Gastroesophageal sphincter (tissue), 4 donors: Measurements from ENCODE around the gene PTH2. TPM values are rescaled to one million over a fixed set of nuclear protein-coding genes. Genes with fewer than 3 reads are reported as not detected.

ENCODE experiments used
- ATAC-seq: fragments of 150-250 bp; one replicate; pipeline ENCODE4 v1.9.1; 2016; ENCODE audit warnings: mild to moderate bottlenecking, moderate library complexity
- H3K27ac ChIP-seq, 4 donors: fragments of 200-600 bp; sonication (generic) in 3 of 4; 1 replicate in 3 of 4; 2 replicates in 1 of 4; pipeline ENCODE4 v1.5.1; 2016 to 2019
- H3K27me3 ChIP-seq: fragments of 200-600 bp; sonication (generic); one replicate; pipeline ENCODE4 v1.5.1; 2019
- H3K36me3 ChIP-seq, 2 donors: fragments of 200-600 bp; sonication (generic); one replicate each; pipeline ENCODE4 v1.5.1; 2019; ENCODE audit warnings: control low read depth in 1 of 2
- H3K4me1 ChIP-seq, 3 donors: fragments of 200-600 bp; sonication (generic); 1 replicate in 2 of 3; 2 replicates in 1 of 3; pipeline ENCODE4 v1.5.1; 2016 to 2019; ENCODE audit warnings: control low read depth in 2 of 3
- H3K4me3 ChIP-seq, 2 donors: fragments of 200-600 bp; sonication (generic); one replicate each; pipeline ENCODE4 v1.5.1; 2019; ENCODE audit warnings: mild to moderate bottlenecking in 1 of 2, moderate library complexity in 1 of 2
- H3K9me3 ChIP-seq, 3 donors: fragments of 200-600 bp; sonication (generic); one replicate each; pipeline ENCODE4 v1.5.1; 2017 to 2019; ENCODE audit warnings: control low read depth in 2 of 3
- EP300 ChIP-seq: sonication (generic); formaldehyde crosslinking; IDR thresholded peaks from one replicate; pipeline ENCODE4 v1.6.1; 2017; ENCODE audit warnings: antibody characterized with exemption, mild to moderate bottlenecking
- POLR2A ChIP-seq, 2 donors: fragments of 450-650 bp; IDR thresholded peaks; one replicate each; pipeline ENCODE4 v1.6.1; 2017; ENCODE audit warnings: antibody characterized with exemption in 2 of 2, mild to moderate bottlenecking in 2 of 2, moderate library complexity in 1 of 2
- POLR2AphosphoS5 ChIP-seq: sonication (generic); formaldehyde crosslinking; IDR thresholded peaks from one replicate; pipeline ENCODE4 v1.6.1; 2017; ENCODE audit warnings: antibody characterized with exemption
- WGBS, 2 donors: methylation state at CpG; one replicate each; pipeline ENCODE4 v1.1.5; 2018; ENCODE audit warnings: low coverage in 1 of 2; 5-methylcytosine and 5-hydroxymethylcytosine counted together
- total RNA-seq, 4 donors: library from RNA; depleted of rRNA; stranded (reverse); fragments of >200 nt; gene quantifications; one replicate each; pipeline ENCODE4 v1.1.0, GENCODE V29; 2016
- TF ChIP-seq, protein P1 (sequence below), 4 experiments: fragments of 200-600 bp in 2 of 4; fragments of 450-650 bp in 2 of 4; sonication (generic) in 1 of 4; IDR thresholded peaks; one replicate each; pipeline ENCODE4 v1.5.1; 2017 to 2019; ENCODE audit warnings: antibody characterized with exemption in 4 of 4, mild to moderate bottlenecking in 2 of 4, moderate library complexity in 2 of 4

PTH2 gene
- total RNA-seq, 4 donors from 2014 or later = not detected

DNA sequence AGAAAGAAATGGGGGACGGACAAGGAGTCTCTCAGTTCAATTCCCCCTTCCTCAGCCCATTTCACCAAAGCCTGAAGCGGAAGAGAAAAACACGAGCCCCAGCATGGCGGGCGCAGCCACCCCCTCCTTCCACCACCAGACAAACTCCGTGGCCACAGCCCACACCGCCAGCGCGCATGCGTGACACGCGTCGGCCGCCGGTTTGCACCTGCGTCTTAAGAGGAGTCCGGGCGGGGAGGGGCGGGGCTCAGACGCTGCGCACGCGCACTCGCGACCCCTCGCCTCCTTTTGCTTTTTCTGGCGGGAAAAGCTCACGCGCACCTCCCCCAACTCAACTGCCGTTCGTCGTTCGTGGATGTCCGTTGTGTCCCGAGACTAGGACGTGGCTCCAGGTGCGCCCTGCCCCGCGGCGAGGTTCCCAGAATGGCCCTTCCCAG, 35.3 kb downstream of the PTH2 start, which contains the start of gene KASH5:
Gene KASH5, plus strand, starts transcription at position 314 of the 437 bp plus-strand sequence. CDS start 2,635 bp downstream, outside the sequence.
- WGBS, 2 donors = 17% methylated on average over 8 of the region's 40 CpGs; no CpG with 5 or more reads in 1 of the 2 donors

DNA sequence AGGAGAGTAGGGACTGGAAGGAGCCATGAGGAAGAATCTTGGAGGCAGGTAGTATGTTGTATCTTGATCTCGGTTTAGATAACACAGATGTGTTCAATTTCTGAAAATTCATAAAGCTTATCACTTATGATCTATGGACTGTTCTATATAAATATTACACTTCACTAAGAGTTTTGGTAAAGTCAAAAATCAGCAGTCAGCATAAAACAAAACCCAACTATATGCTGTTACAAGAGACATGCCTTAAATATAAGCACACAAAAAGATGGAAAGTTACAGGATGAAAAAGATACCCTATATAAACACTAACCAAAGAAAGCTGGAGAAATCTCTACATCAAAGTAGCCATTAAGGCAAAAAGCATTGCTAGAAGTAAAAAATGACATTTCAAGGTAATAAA, 39.6 kb downstream of the PTH2 start:
- peaks cover 34% of the 10 kb centered on the region for H3K27me3 ChIP-seq
- no peak for ATAC-seq
- H3K9me3 ChIP-seq = peaks cover 0 to 18% (median 2%) of the 10 kb centered on the region in 3 donors
- H3K4me1 ChIP-seq = no peaks in the 10 kb centered on the region
- no peaks in the 10 kb centered on the region for H3K36me3 ChIP-seq
- H3K4me3 ChIP-seq = no peak overlapping the region
- TF ChIP-seq POLR2A (IDR thresholded peaks at IDR 0.05) (no peak), EP300 (no peak), POLR2AphosphoS5 (no peak)
- TF ChIP-seq, protein P1, sequence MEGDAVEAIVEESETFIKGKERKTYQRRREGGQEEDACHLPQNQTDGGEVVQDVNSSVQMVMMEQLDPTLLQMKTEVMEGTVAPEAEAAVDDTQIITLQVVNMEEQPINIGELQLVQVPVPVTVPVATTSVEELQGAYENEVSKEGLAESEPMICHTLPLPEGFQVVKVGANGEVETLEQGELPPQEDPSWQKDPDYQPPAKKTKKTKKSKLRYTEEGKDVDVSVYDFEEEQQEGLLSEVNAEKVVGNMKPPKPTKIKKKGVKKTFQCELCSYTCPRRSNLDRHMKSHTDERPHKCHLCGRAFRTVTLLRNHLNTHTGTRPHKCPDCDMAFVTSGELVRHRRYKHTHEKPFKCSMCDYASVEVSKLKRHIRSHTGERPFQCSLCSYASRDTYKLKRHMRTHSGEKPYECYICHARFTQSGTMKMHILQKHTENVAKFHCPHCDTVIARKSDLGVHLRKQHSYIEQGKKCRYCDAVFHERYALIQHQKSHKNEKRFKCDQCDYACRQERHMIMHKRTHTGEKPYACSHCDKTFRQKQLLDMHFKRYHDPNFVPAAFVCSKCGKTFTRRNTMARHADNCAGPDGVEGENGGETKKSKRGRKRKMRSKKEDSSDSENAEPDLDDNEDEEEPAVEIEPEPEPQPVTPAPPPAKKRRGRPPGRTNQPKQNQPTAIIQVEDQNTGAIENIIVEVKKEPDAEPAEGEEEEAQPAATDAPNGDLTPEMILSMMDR (IDR thresholded peaks at IDR 0.05) = no peak
- 0 to 81% methylated on average over 1 of the region's 1 CpG for WGBS, 2 donors
- no peak overlapping the region for H3K27ac ChIP-seq

More for the DNA sequence above, 35.3 kb downstream of the PTH2 start, which contains the start of gene KASH5:
- TF ChIP-seq EP300 (no peak), POLR2A (IDR thresholded peaks at IDR 0.05) (no peak), POLR2AphosphoS5 (no peak)
- TF ChIP-seq, protein P1 (IDR thresholded peaks at IDR 0.05) = no peak
- ATAC-seq = peak; percentile 74
- Histone ChIP-seq H3K27me3 (peaks cover 52% of the 10 kb centered on the region), H3K27ac (no peak within 1 kb of the TSS), H3K4me1 (no peaks in the 10 kb centered on the region), H3K9me3 (peaks cover 0 to 3% (median 0%) of the 10 kb centered on the region in 3 donors), H3K4me3 (peak within 1 kb of the TSS in 1 of 2 donors; percentile 23), H3K36me3 (no peaks in the 10 kb centered on the region)

DNA sequence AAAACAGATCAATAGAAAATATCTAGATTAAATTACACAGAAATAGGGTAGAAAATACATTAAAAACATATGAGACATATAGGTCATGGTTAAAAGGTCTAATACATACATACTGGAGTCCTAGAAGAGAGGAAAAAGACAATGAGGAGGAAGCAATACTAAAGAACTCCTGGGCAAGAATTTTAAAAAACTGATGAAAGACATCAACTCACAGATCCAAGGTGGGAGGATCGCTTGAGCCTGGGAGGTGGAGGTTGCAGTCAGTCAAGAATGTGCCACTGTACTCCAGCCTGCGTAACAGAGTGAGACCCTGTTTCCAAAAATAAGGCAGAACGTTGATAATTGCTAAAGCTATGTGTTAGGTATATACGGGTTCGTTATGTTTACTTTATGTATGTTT, 40.6 kb downstream of the PTH2 start:
- TF ChIP-seq EP300 (no peak), POLR2AphosphoS5 (no peak), POLR2A (IDR thresholded peaks at IDR 0.05) (no peak)
- TF ChIP-seq, protein P1 (IDR thresholded peaks at IDR 0.05) = no peak
- no peak for ATAC-seq

DNA sequence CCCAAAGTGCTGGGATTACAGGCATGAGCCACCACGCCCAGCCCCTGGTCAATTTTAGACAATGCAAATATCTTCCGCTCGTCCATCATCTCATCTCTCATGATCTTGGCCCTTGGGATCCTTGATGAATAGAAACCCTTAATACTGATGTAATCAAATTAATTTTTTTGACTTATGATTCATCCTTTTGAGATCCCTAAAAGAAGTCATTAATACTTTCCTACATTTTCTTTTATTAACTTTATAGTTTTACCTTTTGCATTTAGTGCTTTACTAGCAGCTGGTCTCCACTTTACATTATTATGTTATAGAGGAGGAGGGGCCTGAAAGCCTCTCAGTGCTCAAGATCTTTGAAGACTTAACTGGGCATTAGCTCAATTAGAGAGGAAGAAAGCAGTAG, 42.9 kb downstream of the PTH2 start:
- no peaks in the 10 kb centered on the region for H3K4me1 ChIP-seq
- no peaks in the 10 kb centered on the region for H3K36me3 ChIP-seq
- no peak overlapping the region for H3K4me3 ChIP-seq
- ATAC-seq = no peak
- WGBS, 2 donors = 84 to 92% methylated on average over 2 to 3 of the region's 3 CpGs
- H3K27ac ChIP-seq = no peak overlapping the region
- TF ChIP-seq POLR2A (IDR thresholded peaks at IDR 0.05) (no peak), POLR2AphosphoS5 (no peak), EP300 (no peak)
- TF ChIP-seq, protein P1 (IDR thresholded peaks at IDR 0.05) = no peak
- H3K9me3 ChIP-seq = peaks cover 0 to 18% (median 2%) of the 10 kb centered on the region in 3 donors
- peaks cover 18% of the 10 kb centered on the region for H3K27me3 ChIP-seq

More for the DNA sequence above, 40.6 kb downstream of the PTH2 start:
- Histone ChIP-seq H3K27me3 (peaks cover 25% of the 10 kb centered on the region), H3K27ac (no peak overlapping the region), H3K4me3 (no peak overlapping the region), H3K36me3 (no peaks in the 10 kb centered on the region), H3K4me1 (no peaks in the 10 kb centered on the region), H3K9me3 (peaks cover 0 to 18% (median 2%) of the 10 kb centered on the region in 3 donors)
- WGBS, 2 donors = 81 to 88% methylated on average over 5 of the region's 5 CpGs

DNA sequence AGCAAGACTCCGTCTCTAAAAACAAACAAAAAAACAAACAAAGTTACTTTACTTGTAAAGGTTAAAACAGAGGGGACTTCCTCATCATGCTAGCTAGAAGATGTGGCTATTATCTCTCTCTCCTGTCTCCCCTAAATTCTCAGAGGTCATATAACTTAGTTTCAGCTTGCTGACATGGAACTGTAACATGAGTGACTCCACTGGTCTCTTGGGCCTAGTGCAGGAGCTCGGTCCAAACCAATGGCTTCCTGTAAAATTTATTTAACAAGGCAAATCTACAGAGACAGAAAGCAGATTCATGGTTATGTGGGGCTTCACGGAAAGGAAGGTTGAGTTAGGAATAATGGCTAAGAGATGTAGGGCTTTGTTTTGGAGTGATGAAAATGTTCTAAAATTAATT, 44.7 kb downstream of the PTH2 start:
- TF ChIP-seq POLR2AphosphoS5 = no peak
- no peak for TF ChIP-seq EP300
- TF ChIP-seq POLR2A (IDR thresholded peaks at IDR 0.05) = no peak
- TF ChIP-seq, protein P1 (IDR thresholded peaks at IDR 0.05) = no peak
- WGBS, 2 donors = 80 to 83% methylated on average over 1 to 3 of the region's 3 CpGs
- no peak for ATAC-seq

More for the DNA sequence above, 44.7 kb downstream of the PTH2 start:
- no peak overlapping the region for H3K27ac ChIP-seq
- H3K4me3 ChIP-seq = no peak overlapping the region
- H3K27me3 ChIP-seq = peaks cover 14% of the 10 kb centered on the region
- H3K36me3 ChIP-seq = no peaks in the 10 kb centered on the region
- H3K9me3 ChIP-seq = peaks cover 0 to 18% (median 2%) of the 10 kb centered on the region in 3 donors
- no peaks in the 10 kb centered on the region for H3K4me1 ChIP-seq
